NCI-H2196 (cell line): Measurements from ENCODE around the gene FARP1.

Experiments
- DNase-seq: peaks from one replicate; lab custom pipeline; 2025; ENCODE audit not compliant: unreplicated experiment; lab: John Stamatoyannopoulos, UW

Gene FARP1

DNA sequence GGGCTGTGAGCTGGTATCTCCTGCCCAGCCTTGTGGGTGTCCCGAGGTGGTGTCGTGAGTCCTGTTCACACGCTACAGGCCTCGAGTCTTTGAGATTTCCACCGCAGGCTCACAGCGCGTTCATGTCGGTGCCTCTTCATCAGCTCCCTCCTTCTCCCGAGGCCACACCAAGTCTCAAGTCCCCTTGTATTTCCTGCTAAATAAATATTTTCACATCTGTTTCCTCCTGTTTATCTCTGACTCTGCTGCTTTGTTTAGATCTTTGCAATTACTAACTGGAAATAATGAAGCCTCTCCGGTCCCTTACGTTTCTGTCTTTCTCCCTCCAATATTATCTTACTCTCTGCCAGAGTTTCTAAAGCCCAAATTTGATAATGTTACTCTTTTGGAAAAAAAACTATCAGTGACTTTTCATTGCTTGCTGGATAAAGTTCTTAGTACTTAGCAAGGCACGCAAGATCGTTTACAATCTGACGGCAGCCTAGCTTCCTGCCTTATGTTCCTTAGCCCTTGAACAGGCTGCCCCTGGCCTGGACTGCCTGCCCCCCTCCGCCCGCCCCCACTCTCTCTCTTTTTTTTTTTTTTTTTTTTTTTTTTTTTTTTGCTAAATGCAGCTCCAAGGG lies 164.7 kb downstream of the FARP1 start:
- no peak for DNase-seq

DNA sequence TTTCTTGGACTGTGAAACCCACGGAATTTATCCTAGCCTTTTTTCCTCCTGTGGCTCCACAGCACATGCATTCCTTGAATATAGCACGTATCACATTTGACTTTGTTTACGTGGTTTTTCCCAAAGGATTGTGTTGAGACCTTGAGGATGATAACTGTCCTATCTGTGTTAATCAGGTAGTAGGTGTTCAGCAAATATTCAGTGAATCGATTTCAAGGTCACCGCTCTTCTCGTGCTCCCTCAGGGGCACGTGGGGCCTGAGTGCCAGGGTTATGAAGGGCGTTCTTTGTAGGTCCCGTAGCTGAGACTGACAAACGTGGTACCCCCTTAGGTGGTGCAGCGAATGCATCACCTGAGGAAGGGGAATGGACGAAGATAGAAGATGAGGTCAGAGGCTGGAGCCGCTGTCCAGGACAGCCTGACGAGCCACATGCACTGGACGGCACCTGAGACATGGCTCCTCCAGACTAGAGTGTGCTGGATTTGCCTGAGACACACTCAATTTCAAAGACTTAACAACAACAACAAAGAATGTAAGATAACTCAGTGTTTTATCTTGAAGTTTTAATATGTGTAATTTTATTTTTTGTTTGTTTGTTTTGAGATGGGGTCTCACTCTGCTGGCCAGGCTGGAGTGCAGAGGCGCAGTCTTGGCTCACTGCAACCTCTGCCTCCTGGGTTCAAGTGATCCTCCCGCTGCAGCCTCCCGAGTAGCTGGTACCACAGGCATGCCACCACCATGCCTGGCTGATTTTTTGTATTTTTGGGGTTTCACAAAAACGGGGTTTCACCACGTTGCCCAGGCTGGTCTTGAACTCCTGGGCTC lies 165.4 kb downstream of the FARP1 start:
- no peak for DNase-seq

DNA sequence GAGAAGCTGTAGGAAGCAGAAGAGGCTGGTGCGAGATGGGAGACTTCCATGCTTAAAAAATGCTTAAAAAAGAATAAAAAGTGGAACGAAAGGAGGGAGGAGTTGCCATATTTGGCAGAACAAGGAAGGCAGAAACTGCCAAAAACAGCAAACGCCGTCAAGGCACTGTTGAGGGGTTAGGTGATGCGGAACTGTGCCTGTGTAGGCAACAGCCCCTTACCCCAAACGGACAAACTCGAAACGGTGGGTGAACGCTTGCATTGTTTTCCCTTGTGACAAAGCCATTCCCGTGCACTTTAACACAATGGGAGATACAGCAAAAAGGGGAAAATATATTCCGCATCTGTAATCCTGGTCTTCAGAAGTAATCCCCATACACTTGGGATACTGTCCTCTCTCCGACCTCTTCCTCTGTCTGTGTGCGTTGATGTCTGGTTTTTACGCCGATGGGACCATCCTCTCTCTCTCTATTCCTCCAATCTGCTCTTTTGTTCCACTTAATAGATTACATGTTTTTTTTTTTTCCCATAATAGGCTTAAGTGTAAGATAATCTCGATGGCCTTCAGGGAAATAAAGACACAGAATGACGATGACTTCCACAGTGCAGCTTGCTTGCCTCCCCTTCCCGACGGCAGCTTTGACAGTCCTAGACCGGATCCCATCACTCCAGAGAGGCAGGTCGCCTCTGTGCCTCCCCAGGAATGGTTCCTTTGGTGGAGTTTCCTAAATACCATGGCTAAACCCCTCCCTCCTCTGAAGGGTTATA lies 166.9 kb downstream of the FARP1 start:
- DNase-seq: no peak

DNA sequence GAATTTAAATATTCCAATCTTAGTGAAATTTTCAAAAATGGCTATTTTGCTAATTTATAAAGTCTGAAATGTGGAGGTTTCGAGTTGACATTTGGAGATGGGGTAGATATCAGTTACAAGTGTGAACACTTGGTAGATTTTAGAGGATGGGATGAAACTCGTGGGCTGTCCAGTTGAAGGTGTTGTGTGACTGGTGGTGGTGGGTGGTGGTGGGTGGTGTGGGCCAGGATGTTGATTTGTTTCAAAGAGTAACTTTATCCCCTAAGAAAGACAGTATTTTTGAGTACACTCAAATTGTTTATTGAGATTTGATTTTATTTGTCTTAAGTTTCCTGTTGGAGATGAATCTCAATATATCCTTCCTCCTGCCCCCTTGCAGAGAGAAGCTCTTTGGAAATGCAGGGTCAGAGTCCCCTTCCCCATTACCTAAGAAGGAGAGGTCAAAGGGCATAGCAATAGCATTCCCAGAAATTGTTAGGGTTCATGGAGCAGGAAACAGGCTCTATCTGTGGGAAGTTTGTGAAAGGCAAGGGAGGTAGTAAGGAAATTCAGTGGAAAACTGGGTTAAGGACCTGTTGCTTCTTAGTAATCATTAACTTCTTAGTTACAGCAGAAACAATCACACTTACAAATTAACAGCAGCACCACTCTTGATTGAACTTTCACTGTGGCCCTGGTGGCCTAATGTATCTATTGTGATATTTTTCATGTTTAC lies 167.7 kb downstream of the FARP1 start:
- DNase-seq: no peak

DNA sequence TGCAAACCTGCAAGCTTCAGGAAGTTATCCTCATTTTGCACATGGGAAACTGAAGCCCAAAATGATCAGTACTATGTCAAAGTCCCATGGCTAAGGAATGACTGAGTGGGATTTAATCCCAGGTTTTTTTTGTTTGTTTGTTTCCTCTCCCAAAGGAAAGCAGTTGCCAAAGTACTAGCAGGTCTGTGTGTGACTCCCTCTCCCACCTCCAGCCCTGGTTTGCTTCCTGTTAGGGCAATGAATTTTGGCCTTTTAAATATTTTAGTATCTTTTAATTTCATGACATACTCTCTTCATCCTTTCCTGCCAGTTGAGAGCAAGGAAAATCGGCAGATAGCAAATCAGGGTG lies 168.3 kb downstream of the FARP1 start:
- DNase-seq: no peak

DNA sequence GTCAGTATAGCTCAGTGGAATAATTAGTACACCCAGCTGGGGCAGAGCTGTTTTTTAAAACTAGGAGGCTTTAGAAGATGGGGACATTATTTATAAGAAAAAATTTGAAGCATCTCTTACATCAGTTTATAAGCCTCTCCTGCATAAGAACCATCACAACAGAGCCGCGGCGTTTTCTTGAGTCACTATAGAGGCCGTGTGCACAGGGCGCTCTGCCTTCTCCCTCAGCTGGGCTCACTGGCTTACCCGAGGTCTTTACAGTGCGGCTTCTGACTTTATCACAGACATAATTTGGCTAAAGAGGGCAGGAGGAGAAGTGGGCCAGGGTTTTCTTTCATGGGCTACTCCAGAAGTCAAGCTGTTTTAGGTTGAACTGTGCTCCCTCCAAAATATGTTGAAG lies 169.7 kb downstream of the FARP1 start:
- DNase-seq: no peak

DNA sequence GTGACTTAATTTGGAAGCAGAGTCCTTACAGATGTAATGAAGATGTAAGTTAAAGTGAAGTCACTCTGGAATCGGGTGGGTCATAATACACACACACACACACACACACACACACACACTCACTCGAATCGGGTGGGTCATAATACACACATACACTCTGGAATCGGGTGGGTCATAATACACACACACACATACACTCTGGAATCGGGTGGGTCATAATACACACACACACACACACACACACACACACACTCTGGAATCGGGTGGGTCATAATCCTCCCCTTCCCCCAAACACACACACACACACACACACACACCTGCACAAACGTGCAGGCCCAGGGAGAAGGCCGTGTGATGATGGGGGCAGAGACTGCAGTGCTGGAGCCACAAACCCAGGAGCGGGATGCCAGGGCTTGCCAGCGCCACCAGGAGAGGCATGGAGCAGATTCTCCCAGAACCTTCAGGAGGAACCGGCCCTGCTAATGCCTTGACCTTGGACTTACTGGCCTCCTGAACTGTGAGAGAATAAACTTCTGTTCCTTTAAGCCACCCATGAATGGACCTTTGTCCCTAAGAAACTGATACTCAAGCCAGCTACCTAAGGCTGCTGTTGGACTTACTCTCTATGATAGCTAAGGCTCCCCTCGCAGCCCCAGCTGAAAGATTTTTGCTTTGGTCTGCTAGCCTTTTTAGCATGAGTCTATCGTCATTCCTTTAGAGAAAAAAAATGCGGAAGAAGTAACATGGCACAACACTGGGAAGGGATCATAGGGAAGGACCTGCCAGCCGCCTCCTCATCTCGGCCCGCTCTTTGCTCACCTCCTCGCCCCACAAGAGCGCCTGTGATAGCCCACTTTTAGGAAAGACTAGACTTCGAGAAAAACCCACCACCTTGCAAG lies 170.4 kb downstream of the FARP1 start:
- DNase-seq: no peak

DNA sequence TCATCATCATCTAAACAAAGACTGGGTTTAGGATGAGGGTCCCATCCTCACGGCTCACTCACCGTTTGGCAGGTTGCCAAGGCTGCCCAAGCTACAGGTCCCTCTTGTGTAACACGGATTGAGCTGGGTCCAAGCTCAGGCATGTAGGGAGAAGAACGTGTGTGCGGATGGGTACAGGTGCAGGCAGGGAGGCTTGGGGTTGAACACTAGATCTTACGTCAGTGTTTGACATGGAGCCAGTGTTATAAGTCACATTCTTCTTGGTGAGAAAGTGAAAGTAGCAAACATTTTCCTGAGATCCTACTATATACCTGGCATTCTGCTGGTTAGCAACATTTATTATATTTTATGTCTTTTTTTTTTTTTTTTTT lies 171.0 kb downstream of the FARP1 start:
- no peak for DNase-seq

DNA sequence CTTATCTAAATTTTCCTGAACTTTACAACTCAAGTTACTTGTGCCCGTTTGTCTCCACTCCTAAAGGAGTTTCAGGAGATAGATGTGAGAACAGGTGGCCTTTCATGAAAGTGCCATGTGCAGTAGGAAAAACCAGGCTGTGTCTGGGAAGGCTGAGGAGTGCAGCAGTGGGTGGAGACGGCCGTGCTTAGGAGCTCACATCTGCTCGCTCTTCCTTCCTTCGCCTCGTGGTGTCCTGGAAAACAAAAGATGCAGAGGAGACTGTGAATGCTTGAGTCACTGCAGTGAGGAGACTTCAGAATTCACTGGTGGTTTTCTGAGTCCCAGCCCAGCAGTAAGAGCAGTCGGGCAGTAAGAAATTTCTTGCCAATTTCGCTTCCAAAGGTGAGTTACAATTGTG lies 172.6 kb downstream of the FARP1 start:
- no peak for DNase-seq

DNA sequence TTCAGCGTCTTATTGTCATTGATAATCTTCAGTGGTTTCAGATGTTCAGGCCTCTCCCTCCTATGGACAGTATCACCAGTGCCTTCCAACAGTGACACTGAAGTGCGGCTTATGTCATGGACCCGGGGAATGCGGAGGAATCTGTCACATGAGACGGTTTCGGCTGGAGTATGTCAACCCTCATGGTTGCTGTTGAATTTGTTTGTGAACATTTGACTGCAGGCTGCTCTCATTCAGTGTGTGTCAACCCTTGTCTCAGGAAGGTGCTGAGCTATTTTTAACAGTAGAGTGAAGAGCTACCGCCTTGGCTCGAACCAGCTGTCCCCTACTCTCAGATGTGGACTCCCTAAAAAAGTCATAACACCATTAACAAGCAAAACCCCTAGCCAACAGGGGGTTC lies 173.0 kb downstream of the FARP1 start:
- no peak for DNase-seq

DNA sequence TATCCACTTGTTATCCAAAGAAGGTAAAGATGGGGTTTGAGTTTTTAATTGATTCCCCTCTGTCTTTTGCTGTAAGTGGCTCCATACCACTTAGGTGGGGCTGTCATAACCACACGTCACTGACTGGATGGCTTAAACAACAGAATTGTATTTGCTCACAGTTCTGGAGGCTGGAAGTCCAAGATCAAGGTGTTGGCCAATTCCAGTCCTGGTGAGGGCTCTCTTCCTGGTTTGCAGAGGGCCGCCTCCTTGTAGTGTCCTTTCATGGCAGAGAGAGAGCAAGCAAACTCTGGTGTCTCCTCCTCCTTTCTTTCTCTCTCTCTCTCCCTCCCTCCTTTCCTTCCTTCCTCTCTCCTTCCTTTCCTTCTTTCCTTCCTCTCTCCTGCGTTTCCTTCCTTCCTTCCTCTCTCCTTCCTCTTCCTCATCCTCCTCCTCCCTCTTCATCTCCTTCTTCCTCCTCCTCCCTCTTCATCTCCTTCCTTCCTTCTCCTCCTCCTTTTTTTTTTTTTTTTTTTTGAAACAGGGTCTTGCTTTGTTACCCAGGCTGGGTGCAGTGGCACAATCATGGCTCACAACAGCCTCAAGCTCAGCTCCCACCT lies 174.8 kb downstream of the FARP1 start:
- DNase-seq: no peak

DNA sequence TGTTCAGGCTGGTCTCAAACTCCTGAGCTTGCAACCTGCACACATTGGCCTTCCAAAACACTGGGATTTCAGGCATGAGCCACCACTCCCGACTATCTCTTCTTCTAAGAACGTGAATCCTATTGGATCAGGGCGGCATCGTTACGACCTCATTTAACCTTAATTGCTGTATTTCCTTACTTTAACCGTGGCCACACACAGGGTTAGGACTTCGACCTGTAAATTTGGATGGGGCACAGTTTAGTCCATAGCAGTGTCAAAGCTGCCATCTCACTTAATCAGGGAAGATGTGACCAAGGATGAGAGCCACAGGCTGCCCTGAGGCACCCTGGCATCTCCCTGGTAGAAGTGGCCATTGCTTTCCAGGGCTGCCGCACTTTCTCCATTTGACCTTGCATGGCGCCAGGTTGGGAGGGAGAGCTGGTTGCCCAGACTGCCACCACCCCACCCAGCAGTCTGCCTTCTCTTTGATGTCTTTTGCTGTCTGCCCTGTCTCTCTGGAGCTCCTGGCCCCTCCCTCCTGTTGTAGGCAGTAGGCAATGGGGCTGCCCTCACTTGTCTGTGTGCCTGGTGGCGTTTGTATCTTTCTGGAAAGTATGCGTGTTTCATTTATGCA lies 175.5 kb downstream of the FARP1 start:
- no peak for DNase-seq

DNA sequence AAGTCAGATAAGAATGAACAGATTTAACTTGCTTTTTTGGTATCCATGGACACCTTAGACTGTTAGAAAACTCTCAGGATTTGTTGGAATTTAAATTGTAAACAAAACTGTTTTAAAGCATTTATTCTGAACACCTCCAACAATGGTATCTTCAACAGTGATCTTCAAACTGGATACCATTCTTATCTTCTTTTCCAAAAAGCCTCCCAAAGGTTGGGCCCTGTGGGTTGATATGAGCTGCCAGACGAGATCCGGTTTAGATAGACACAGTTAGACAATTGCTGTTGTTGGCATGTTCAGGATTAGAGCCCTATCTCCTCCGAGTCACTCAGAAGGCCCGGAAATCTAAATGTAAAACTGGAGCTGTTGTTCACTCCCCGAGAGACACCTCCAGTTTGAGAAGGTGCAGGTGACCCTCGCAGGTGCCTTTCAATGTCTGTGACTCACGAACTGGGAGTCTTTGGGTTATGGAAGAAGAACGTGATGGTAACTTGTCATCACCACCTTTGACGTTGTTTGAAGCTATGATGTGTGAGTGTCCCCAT lies 177.7 kb downstream of the FARP1 start:
- DNase-seq: no peak

DNA sequence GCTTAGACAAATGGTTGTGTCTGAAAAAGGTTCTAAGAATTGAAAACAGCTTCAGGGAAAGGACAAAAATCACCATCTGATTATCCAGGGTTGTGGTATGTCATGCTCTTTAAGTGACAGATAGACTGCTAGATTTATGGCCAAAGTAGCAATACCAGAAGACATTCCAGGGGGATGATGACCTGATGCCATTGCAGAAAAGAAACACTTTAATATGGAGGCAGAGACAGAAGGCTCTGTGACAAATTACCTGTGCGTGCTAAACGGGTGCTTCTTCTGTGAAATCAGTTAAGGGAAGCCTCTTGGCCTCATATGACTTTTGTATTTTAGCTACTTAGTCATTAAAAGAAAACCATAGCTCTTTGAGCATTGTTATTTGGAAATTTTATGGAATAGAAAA lies 178.5 kb downstream of the FARP1 start:
- no peak for DNase-seq

DNA sequence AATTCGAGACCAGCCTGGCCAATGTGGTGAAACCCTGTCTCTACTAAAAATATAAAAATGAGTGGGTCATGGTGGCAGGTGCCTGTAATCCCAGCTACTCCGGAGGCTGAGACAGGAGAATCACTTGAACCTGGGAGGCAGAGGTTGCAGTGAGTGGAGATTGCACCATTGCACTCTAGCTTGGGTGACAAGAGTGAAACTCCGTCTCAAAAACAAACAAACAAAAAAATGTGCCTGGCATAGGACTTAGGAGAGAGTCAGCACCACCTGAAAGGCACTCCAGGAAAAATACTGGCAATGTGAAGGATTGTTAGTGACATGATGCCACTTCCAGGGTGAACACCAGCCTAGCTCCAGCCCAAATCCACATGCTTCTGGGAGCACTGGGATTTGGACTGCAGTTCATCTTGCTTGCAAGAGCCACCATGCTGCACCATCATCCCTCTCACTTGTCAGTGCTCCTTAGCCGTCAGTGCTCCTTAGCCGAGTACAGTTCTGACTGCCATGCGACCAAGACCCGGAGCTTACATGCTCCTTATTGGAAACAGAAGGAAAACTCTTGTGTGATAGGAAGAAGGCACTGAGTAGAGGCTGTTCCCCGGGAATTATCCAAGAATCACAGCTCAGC lies 179.3 kb downstream of the FARP1 start:
- no peak for DNase-seq

DNA sequence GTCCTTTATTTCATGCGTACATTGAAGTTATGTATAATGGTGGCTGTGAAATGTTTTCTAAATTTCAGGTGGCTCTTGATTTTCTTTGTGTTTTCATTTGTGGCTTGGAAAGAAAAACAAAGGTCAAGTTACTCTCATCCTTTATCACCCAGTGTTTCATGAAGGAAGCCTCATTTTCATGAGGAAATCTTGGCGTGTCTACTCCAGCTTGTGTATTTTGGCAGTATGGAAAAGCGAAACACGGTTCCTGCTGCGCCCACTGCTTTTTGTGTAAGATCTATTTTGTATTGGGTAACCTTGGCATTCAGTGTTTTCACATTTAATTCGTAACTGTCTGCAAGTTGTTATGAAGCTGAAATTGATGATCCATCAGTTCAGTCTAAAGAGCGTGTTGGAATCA lies 181.2 kb downstream of the FARP1 start:
- peak; percentile 20 for DNase-seq

DNA sequence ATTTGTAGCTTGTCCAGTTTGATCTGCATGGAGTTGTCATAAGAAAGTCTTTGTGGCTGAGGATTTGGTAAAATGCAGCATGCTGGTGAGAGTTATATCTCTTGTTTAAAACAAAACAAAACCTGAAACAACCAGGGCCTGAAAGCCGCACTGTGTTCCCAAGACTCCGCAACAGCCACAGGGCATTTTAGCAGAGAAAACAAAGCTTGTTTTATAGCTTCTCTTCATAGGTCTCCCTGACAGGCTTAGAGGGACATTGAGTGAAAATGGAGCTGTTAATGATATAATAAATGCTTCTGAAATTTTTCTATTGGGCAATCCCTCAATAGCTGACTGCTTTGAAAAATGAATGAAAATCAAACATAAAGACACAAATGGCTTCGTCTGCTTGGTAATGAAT lies 182.8 kb downstream of the FARP1 start:
- no peak for DNase-seq

DNA sequence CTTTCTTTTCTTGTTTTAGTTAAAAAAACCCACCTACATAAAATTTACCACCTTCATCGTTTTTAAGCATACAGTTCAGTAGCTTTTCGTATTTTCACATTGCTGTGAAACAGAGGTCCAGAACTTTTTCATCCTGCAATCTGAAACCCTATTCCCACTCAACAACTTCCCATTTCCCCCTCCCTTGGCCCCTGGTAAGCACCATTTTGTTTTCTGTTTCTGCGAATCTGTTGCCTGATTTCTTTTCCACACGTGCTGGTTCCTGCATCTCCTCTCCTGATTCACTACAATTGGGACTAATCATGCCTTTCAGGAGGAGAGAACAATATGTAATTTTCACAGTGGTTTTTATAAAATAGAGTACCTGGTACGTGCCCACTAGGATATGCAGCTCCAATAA lies 183.4 kb downstream of the FARP1 start:
- no peak for DNase-seq
